Fibroblast of skin of left biceps (primary cell): ENCODE measurements around the gene REN.

Experiments
- DNase-seq, 2 experiments: peaks; one replicate each; pipeline ENCODE4 v3.0.0-alpha.2; 2013; ENCODE audit warnings: low read depth in 2 of 2

The REN gene

DNA sequence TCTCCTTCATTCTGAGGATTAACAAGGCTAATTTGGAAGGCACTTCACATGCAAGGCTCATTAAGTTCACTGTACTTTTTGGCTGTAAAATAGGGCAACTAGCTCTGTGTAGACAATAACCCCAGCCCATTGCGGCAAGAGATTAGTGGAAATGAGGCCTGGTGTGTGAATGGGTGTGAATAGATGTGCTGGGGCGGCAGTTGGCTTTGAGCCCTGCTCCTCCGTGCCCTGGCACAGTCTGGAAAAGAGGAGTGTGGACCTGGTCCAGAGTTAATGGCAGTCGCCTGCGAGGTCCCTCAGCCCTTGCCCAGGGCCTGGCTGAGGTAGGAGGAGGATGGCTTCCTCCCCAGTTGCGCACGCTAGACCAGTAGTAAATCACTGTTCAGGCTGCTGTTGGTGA, 25.3 kb upstream of the REN start:
- DNase-seq = no peak

DNA sequence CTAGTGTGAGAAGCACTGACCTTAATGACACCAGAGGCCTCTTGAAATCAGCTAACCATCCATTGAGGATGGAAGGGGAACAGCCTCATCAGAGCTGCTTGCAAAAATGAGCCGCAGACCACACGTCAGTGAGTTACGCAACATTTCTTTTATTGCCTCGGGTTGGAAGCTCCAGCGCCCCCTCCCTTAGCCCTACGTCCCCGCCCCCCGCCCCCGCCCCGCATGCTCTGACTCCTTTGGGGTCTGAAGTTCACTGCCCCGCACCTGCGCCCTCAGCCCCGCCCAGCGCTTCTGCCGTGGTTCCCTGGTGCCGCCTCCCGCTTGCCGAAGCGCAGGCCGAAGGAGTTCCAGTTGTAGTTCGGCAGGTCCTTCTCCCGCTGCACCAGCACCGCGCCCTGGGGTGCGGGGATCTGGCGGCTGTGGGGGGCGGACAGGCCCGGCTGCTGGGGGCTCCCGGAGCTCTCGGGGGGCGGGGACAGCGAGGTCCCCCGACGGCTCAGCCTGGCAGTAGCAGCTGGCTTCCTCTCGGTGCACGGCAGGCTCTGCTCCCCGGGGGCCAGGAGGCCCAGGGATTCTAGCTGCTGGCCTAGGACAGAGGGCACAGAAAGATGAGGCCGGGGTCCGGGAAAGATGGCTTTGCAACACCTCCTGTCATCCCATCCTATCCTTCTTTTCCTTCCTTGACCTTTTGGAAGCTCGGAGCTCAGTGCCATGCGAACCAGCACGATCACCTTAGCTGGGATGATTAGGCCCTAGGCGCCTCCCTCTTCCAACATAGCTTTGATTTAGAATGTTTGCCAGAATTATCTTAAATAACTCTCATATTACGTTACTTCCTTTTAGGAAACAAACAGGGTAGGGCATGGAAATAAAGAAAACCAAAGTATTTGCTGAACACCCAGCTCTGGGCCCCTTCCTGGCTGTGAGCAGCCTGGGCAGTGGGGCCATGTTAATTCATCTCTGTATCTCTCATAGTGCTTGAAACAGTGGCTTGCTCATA, 24.4 kb upstream of the REN start:
- DNase-seq = no peak

DNA sequence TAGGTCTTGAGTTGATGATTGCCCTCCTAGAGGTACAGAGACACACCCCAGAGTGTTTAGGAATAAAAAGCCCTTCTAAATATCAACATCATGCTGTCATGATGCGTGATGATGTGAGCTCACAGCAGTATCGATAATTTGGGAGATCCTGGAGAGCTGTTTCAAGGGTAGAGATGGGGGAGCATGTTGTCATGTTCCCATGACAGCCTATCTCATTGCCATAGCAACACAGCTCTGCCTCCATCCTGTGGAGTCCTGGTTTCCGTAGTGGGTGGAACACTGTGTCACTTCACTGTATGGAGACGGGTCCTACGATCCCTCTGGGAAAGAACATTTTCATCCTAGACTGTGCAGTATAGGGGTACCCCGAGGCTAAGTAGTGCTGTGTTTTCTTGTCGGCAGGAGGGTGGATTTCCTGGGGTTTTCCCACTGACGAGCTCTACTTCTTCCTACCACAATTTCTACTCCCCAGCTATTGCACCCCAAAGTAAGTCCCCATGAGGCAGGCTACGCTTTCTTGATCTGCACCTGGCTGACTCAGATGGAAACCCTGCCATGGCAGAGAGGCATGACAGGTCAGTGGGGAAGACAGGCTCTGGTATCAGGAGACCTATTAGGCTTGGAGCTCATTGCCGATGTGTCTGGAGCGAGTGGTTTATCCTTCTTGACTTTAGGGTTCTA, 23.0 kb upstream of the REN start:
- no peak for DNase-seq

DNA sequence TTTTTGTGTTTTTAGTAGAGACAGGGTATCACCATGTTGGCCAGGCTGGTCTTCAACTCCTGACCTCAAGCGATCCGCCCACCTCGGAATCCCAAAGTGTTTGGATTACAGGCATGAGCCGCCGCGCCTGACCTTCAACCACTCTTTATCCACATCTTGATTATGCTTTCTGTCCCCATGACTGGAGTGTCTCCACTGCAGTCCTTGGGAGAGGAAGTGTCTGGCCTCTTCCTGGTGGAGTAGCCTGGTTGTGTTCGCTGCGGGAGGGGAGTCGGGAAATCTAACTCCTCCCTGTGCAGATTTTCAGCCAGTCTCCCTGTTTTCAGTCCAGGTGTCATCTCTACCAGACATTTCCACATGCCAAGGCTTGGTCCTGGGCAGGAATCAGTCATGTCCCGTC, 20.5 kb upstream of the REN start:
- no peak for DNase-seq

DNA sequence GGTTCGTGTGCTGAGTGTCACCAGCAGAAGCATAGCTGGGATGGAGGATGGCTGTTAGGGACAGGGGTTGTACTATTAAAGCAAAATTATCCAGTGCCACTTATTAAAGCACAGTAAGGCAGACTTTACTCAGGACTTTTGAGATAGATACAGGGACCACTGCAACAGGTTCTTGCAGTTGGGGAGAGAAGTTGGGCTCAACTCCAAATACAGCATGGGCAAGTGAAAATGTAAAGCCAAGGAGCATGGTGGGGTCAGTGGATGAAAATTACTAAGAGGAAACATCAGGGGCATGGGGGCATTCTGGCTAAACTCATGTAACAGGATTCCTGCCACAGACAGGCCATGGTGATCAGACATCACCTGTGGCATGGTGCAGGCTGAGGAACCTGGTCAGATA, 15.0 kb upstream of the REN start:
- DNase-seq = no peak

DNA sequence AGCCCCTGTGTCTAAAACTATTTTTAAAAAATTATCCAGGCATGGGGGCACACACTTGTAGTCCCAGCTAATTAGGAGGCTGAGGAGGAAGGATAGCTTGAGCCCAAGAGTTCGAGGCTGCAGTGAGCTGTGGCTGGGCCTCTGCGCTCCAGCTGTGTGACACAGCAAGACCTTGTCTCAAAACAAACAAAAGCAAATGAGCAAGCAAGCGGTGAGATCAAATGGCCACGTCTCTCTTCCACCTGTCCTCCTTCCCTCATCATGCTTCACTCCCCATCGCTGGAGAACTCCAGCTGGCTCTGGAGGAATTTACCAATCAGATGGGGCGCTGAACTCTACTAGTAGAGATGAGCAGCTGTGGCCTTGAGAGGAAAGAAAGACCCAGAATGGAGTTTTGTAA, 14.0 kb upstream of the REN start:
- DNase-seq = no peak

DNA sequence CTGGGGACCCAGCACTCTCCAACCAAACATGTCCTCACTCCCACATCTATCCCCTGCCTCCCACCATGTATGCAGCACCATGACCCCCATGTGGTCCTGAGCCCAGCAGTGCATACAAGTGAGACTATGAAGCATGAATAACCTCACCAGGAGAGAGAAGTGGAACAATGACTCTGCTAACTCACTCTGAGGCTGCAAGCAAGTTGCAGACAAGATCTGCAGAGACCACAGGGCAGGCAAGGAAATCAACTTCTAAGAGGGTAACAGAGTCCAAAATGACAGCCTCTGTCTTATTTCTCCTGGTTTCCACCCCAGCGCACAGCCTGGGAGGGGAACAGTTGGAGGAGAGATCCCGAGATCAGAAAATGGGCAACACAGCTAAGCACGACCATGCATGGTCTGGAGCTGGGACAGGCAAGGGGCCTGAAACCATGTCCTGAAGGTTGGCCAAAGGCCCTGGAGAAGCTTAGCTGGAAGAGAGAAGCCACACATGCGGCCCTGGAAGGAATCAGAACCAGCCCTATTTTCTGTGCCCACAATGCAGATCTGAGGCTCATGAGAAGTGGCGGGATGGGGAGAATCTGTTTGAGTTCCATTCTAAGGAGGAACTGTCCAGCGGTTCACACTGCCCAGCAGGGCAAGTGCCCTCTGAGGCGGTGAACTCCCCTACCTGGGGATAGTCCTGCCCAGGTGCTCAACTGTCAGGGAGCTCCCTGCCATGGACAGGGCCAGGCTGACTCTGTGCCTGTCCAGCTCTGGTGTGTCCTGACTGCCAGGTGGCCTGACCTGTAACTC, 12.5 kb upstream of the REN start:
- no peak for DNase-seq

DNA sequence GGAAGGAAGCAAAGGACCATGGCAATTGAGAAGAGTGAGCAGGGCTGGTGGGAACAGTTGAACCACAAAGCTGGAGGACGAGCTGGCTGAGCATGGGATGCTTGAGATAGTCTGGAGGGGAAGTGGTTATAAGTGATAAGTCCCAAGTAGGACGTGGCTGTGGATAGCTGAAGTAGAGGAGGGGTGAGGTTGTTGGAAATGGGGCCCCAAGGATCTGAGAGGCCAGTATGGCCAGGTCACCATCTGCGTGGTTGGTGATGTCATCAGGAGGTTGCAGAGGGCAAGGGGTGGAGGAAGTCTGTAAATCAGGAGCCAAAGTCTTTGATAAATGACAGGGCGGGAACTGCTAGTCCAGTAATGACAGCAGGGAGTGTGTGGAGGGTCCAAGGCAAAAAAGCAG, 11.0 kb upstream of the REN start:
- DNase-seq = no peak

DNA sequence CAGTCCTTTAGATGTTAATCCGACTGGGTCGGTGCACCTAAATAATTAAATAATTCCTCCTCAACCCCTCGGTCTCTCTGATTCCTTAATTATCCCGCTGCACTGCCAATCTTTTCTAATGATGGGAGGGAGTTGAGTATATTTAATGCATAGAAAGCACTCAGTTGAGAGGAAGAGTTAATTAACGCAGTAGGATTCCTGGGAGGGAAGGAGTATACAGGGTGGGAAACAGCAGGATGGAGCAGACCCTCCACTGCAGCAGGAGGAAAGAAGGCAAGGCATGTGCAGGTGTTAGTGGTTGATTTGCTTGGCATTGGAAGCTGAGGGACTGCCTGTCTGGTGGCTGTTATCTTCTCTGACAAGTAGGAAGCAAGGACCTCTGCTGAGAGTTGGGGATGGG, 9.9 kb upstream of the REN start:
- DNase-seq = no peak

DNA sequence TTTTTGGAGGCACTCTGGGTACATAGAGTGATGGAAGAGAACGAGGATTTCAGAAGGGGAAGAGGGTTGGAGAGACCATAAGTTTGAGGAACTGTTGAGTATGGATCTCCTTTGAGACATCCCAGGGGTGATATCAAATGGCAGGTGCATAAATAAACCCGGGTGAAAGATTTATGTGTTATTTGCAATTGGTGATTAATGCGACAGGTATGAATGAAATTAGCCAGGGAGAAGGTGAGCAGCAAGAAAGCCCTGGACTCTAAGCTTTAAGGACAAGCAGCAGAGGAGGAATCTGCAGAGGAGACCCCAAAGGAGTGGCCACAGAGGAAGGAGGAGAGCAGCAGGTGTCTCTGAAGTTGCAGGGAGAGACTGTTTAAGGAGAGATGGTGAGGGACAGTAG, 8.8 kb upstream of the REN start:
- DNase-seq = no peak

DNA sequence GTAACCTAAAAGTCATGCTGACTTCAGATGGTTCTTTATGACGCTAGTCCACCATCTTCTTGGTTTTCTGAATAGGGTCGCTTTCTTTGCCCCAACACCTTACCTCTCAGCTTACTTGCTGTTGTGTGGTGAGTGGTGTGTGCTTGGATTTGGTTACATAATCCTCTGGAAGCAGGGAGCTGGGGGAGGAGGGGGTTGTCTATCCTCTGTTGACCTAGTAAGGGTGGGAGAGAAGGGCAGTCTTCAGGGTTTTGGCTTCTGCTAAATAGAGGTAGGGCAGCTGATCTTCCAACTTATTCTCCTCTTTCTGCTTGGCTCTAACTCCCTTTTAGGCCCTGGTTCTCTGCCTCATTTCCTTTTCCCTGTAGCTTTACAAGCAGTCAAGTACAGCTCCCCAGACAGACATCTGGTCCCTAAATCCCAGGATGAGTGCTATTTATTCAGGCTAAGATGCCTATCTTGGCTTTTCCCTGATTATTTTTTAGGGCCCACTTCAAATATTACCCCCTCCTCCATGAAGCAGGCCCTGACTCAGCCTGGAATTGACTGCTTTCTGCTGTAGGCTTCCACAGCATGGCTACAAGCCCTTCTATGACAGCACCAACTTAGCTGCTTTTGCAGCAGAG, 6.4 kb upstream of the REN start:
- no peak for DNase-seq

DNA sequence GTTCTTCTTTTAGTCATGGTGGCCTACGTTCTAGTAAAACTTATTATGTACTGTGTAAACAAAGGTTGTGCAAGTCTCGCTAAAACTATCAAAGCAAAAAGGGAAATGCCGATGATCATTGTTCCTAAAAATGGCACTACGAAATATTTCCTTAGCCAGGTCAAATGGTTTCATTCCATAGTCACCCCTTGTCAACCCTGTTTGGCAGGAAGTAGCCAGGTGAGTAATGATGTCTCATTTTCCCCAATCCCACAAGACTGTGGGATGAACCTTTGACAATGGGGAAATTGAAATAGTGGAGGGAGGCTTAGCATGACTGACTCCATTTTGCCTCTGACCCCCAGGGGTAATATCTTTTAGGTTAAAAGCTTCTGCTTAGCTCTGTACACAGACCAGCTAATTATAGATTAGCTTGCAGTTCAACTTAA, 5.6 kb upstream of the REN start:
- DNase-seq = no peak

DNA sequence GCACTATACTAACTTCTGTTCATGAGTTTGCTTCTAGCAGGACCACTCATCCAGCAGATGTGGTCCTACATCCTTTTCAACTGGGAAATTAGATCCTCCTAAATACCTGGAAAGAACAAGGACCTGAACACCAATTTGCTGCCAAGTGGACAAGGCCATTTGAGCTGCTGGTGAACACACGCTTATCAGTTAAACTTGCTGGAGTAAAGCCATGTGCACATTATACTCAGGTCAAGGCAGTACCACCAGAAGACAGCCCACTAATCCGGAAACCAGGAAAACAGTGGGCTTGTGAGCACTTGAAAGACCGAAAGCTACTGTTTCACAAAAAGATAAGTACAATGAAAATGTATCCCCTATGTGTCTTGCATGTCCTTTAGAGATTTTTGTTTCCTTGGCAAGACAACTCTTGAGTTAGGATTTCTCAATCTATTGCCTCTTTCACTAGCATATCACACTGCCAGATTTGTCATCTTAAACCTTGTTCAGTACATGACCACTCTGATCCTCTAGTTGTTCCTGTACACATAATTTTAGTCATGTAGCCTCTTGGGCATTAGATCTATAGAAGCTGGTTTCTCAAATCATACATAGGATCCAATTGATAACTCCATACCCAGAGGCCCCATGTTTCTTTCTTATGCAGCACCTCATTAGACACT, 4.5 kb upstream of the REN start:
- DNase-seq = no peak

DNA sequence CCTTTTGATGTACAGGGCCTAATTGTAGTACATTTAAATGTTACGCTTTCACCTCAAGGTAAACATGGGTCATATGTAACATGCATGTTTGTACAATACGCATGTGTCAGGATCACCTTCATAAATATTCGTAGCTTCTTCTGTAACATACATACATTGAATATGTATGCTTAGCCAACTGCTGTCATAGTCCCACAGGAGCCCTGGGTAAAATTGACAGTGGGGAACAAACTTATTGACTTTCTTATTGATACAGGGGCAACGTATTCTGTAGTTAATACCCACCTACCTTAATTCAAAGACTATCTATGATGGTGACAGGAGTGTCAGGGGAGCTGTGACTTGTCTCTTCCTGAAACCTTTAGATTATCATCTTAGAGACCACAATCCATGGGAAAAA, 3.7 kb upstream of the REN start:
- no peak for DNase-seq

DNA sequence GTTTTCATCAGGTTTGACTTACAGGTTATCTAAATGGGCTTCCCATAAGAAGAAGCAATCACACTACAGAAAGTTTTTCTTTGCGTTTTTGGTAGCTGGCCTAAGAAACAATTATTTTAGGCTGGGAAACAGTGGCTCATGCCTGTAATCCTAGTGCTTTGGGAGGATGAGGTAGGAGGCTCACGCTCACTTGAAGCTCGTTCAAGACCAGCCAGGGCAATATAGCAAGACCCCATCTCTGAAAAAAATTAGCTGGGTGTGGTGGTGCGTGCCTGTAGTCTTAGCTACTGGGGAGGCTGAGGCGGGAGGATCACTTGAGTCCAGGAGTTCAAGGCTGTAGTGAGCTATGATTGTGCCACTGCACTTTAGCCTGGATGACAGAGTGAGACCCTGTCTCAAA, 1.6 kb upstream of the REN start:
- no peak for DNase-seq

DNA sequence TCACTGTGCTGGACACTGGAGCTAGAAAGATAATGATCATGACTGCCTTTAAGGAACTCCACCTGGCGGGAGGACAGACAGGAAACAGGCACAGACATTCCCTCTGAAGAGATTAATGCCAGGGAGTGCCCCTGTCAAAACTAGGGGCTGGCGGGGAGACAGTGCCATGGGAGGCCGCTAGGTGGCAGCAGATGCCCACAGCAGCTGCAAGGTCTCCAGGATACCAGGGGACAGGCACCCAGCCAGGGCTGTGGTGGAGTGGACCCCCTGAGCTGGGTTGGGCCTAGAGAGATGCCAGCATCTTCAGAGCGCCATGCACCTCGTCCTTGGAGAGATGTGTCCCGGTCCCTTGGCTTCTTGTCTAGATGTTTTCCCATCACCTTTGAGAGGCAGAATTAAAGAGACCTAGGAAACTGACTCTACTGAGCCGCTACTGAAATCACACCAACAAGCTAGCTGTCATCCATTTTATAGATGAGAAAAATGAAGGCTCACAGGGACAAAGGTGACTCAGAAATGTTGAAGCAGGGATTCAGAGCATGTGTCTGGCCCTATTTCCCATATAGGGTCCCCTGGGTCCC, 3.6 kb downstream of the REN start:
- DNase-seq = peak in 1 of 2 experiments; percentile 18

DNA sequence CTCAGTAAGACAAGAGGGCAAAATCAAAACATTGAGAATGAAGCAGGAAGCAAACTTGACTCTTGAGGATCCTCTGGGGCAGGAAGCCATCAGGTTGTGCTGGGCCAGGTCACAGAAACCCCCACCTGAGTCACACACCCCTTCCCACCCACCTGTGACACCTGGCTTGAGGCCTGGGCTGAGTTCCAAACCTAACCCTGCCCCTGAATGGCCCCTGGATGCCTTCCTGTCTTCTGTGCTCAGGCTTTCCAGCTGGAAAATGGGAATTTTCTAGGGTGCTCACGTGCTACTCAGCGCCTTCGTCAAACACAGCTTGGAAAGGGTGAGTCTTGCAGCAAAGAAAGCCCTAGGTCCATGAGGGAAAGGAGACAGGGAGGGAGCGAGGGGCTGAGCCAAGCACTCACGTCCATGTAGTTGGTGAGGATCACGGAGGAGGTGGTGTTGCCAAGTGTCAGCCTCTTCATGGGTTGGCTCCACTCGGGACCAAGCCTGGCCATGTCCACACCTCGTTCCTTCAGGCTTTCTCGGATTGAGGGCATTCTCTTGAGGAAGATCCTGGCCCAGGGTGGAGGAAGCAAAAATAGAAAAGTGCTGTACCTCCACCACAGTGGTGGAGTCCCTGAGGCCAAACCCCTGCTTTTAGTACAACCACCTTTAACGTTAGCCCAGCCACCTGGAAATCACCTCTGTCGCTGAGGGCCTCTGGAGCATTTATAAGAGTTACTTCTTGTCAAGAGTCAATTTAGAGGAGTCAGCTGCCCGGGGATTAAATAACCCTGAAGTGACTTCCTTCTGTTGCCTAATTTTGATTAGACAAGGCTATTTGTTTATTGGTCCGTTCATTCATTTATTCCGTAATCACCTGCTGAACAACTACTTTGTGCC, 4.3 kb downstream of the REN start:
- DNase-seq = no peak

DNA sequence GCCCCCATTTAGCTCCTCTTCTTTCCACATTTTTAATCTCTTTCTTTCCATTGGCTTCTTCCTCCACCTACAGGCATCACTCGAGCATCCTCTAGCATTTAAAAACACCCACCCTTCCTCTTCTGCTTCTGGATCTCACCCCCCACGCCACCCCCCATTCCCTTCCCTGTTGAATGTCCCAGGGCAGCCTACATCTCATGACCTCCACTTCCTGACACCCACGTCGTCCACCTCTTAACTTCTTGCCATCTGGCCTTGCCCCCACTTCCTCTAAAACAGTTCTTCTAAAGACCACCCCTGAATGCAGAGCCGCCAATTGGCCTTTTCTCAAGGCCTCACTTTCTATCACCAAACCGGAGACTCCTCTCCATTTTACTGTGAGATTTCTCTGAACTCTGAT, 8.2 kb downstream of the REN start:
- DNase-seq = no peak

DNA sequence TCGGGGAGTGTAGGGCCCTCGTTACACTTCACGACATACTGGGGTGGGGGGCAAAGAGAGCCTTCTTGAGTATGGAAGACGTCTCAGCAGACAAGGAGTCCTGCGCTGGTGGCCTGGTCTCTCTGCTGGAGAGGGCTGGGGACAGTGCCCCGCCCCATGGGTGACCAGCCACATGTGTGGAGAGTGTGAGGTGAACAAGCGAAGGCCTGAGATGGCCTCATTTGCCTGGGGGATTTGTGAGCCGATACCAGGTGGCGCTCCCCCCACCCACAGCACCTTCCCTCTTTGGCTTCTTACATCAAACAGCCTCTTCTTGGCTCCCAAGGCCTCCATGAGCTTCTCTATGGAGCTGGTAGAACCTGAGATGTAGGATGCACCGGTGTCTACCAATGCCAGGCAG, 10.3 kb downstream of the REN start:
- DNase-seq = no peak
